MM.1S (cell line): ENCODE measurements around the gene RADIL.

ENCODE experiments used
- CTCF ChIP-seq: fragments of 300-600 bp; sonication (generic); IDR thresholded peaks from 2 replicates; pipeline ENCODE4 v1.5.1; 2016; ENCODE audit warnings: antibody characterized with exemption, low read length, mixed read lengths
- EZH2 ChIP-seq: fragments of 300-600 bp; sonication (generic); optimal IDR thresholded peaks from 2 replicates; pipeline ENCODE3; 2017; ENCODE audit warnings: low read depth, mild to moderate bottlenecking, antibody characterized with exemption, low read length, mixed read lengths
- EZH2phosphoT487 ChIP-seq: fragments of 300-600 bp; sonication (generic); IDR thresholded peaks from 2 replicates; pipeline ENCODE4 v1.6.1; 2018; ENCODE audit warnings: antibody characterized with exemption, low read length

- TF ChIP-seq CTCF (no peak), EZH2 (no peak), EZH2phosphoT487 (no peak)
Measured at GRCh38 chr7:4871056-4871680, 12.3 kb downstream of the RADIL start.
